Posterior cingulate gyrus (tissue), 11 donors: Measurements from ENCODE around the gene FKBP5.
"Not testable (repeated sequence)": the region's sequence is repeated elsewhere in the genome, so short reads cannot be mapped to it uniquely, and the experiment has no call there.

ENCODE experiments used
- DNase-seq, 10 donors: peaks; one replicate each; pipeline versions ENCODE4 v3.0.0 to v3.0.0-alpha.2; 2020 to 2021; ENCODE audit warnings: mixed read lengths in 3 of 10
- intact Hi-C: fragments of 100-400 bp; cut with DNase I; formaldehyde crosslinking; loops from one replicate; pipeline ENCODE4 v1.15.1; 2023

The FKBP5 gene

GRCh38 chr6:35598621-35599020 lies 90.1 kb downstream of the FKBP5 start:
- intact Hi-C loops: not testable (repeated sequence)

DNA sequence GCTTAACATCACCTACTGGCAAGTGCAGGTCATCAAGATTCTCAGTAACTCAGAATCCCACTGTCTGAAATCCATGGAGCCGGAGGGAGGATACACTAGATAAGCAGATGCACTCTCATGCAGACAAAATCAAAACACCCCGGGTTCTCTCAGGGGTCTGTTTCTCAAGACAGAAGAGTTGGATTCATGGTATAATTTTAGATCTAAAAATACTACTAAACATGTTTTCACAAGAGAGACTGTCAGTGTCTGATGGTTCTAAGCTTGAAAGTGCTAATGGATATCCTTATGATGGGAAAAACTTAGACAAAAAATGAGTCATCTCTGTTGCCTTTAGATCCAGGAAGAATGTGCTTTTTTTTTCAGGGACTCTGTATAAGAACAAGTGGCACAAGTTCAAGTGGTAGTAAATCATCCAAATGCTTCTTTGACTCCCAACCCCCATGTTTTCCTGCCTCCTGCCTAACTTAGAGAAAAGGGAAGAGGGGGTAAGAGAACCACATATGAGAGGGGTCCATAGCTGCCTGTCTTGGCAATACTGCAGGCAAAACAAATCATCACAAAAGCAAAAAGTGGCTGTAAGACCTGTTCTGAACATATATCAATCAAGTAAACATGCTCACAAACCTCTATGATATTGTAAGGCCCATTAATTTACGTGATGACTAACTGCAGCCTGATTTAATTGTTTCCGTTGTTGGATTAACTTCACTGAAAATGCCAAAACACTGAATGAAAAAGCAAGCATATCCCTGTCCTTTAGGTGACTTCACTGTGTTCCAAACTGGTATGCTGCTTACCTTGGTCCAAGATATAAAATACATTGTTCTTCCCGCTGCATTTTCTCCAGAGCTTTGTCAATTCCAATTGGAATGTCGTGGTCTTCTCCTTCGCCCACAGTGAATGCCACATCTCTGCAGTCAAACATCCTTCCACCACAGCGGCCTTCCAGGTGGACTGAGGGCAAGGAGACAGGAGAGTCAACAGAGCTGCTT lies 92.0 kb downstream of the FKBP5 start:
- intact Hi-C loops: no loop called here
- no peak for DNase-seq

More at GRCh38 chr6:35598621-35599020, 90.1 kb downstream of the FKBP5 start:
- DNase-seq: not testable (repeated sequence)

- intact Hi-C loops: no loop called here
- no peak for DNase-seq
Measured at GRCh38 chr6:35594503-35595186, 94.1 kb downstream of the FKBP5 start.

GRCh38 chr6:35592178-35592577 lies 96.5 kb downstream of the FKBP5 start:
- intact Hi-C loops: no loop called here
- no peak for DNase-seq

DNA sequence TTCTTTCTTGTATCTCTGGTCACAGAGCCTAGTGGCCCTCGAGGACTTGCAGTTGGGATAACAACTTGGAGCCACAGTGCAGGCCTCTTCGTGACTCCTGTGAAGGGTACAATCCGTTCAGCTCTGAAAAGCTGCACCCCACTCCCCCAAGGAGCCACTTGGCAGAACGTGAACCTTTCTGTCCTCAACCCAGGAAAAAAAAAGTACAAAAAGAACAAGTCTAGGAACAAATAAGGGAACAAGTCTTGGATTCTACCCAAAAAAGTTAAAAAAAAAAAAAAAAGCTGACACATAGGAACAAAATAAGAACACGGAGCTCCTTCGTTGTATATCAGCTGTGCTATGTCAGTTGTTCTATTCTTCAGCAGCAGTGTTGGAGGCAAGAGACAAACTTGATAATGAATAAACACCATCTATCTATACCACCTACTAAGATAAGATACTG lies 98.1 kb downstream of the FKBP5 start:
- DNase-seq: peak in 6 of 10 donors; percentile 25 to 84 (median 53)
- intact Hi-C loops: no loop called here

DNA sequence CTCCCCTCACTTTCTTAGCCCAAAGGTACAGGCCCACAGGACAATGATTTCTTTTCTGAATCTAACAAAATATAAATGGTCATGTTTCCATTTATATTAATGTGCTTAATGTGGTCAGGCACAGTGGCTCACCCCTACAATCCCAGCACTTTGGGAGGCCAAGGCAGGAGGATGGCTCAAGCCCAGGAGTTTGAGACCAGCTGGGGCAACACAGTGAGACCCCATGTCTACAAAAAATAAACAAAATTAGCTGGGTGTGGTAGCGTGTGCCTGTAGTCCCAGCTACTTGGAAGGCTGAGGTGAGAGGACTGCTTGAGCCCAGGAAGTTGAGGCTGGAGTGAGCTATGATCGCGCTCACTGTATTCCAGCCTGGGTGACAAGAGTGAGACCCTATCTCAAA lies 98.8 kb downstream of the FKBP5 start:
- intact Hi-C loops: no loop called here
- DNase-seq: no peak

GRCh38 chr6:35589201-35589739 lies 99.4 kb downstream of the FKBP5 start:
- intact Hi-C loops: no loop called here
- DNase-seq: no peak

- intact Hi-C loops: no loop called here
- DNase-seq: no peak
Measured at GRCh38 chr6:35587167-35587566, 101.5 kb downstream of the FKBP5 start.

DNA sequence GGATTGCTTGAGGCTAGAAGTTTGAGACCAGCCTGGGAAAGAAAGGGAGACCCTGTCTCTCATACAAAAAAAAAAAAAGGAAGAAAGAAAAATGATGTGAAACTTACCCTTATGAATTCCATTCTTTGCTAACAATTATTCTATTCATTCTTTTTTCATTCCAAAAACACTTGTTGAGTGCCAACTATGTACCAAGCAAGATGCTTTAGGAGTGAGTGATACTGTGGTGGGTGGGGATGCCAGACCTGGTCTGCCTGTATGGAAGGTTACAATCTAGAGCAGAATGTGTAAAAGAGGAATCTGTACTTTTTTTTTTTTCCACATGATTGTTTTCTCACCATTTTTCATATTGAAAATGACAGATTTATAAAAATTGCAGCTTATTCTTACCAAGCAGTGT lies 102.2 kb downstream of the FKBP5 start:
- intact Hi-C loops: no loop called here
- no peak for DNase-seq

GRCh38 chr6:35585658-35586057 lies 103.1 kb downstream of the FKBP5 start:
- no peak for DNase-seq
- intact Hi-C loops: no loop called here

DNA sequence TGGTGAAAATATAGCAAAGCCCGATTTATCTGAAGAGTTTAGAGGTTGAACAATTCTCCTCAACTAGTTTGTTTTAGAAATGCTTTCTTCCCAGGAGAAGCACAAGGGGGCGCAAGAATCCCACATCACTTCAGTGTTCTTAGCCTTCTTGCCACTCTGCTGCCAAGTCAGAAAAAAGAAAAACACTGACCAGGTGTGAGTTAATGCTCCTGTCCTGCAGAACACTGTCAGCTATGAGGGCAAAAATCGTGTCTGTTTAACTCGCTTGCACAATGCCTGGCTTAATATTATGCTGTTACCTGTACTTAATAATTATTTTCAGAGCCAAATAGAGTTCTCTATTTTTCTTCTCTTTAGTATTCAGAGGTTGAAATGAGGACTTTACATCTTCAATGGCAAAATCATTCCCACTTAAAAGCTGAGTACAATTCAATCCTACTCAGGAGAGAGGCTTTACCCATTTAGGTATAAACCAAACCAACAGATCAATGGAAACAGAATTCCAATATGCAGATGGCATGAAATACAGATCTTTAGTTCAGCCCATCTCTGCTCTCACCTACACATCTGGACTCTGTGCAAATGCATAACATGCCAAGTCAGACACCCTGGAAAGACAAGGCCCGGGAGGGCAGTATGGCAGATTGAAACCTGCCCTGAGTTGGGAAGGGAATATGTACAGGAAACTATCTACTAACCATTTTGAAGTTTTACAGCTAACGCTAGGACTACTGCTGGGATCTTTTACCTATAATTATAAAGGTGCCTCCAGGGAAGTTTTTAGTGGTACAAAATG lies 104.6 kb downstream of the FKBP5 start:
- peak in 6 of 10 donors; percentile 58 to 91 (median 70) for DNase-seq
- intact Hi-C loops: loop anchor here (1.0 to 5.0 kb wide), 2 partner anchors 103 to 153 kb away; partner anchors contain the start of genes ARMC12 and FKBP5

DNA sequence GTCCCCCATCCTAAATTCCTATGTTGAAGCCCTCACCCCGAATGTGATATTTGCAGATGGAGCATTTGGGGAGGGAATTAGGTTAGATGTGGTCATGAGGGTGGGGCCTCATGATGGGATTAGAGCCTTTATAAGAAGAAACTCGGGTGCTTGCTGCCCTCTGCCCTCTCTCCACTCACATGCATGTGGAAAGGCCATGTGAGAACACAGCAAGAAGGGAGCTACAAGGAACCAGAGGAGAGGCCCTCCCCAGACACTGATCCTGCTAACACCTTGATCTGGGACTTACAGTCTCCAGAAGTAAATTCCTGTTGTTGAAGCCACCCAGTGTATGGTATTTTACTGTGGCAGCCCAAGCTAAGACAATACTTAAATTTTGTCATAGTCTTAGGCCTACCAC lies 106.4 kb downstream of the FKBP5 start:
- no peak for DNase-seq
- intact Hi-C loops: loop anchor here (5.0 kb wide), 1 partner anchor 105 kb away; the partner anchor contains the start of gene FKBP5

DNA sequence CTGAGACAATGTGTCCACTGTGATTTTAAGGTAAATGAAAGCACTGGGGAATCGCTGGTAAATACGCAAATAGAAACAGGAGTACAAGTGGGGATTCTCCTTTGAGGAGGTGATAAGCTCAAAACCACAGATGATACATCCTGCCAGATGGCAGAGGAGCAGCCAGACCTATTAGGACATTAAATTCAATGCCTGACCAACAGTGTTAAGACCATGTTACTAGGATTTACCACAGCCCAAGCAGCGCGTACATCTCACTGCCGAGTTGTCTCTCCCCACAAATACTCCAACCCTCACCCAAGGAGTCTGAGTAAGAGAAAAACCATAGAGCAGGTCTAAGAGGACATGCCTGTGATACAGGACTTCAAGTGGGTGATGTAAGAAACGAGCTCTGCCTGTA lies 107.1 kb downstream of the FKBP5 start:
- DNase-seq: no peak
- intact Hi-C loops: loop anchor here (5.0 kb wide), 1 partner anchor 106 kb away; the partner anchor contains the start of gene FKBP5

DNA sequence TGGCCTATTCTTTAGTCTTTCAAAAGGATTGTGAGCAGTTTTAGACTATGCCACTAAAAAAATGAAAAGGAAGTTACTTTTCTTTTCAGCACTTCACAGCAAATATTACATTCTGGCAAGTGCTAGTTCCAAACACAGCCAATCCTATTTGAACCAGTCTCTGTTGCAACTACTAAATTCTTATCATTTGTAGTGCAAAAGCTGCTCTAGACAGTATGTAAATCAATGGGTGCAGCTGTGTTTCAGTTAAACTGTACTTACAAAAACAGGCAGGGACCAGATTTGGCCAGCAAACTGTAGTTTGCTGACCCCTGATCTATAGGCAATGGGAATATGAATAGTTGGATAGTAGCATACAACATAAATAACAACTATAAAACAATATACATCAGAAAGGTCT lies 107.9 kb downstream of the FKBP5 start:
- intact Hi-C loops: loop anchor here (5.0 kb wide), 1 partner anchor 106 kb away; the partner anchor contains the start of gene FKBP5
- DNase-seq: no peak

DNA sequence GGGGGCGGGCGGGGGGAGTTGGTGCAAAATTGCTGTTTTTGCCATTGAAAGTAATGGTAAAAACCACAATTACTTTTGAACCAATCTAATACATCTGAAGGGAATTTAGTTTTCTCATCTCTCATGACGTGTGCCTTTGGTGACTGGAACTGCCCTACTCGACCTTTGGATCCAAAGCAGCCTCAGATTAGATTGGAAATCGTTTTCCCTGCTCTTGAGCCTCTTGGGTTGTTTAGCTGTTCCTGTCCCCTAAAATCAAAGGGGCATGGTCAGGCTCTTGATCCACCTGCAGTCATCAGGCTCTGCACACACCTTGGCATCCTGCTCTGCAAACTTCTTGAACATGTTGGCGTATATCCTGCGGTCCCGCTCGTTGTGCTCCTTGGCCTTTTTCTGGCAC lies 112.0 kb downstream of the FKBP5 start:
- intact Hi-C loops: no loop called here
- no peak for DNase-seq

DNA sequence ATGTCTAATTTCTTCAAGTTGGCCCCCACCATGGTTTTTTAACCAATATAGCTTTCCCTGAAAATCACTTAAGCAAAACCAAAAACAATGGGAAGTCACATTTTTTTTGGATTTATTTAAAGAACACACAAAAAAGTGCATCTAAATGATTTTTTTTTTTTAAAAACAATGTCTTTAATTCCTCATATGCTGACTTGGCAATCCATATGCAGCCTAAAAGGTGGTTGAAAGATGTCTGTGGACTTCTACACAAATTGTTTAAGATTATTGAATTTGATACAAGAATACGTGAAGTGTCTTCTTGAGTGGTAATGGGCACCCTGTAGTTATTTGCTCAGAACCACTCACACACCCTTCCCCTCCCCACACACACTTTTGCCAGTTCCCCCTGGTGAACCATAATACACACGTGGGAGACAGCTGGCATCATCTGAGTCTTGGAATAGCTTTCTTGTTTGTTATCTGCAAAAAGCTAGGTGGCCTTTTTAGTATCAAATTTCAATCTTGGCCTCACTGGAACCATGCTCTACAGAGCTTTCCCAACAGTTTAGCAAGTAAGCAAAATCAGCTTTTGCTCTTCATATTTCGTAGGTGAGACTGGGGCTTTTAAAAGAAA lies 115.1 kb downstream of the FKBP5 start:
- DNase-seq: no peak
- intact Hi-C loops: no loop called here

GRCh38 chr6:35570885-35571330 lies 117.8 kb downstream of the FKBP5 start:
- DNase-seq, intact Hi-C loops: not testable (repeated sequence)

GRCh38 chr6:35569011-35569461 lies 119.7 kb downstream of the FKBP5 start:
- intact Hi-C loops: no loop called here
- peak in 7 of 10 donors; percentile 11 to 81 (median 32) for DNase-seq

GRCh38 chr6:35566794-35567193 lies 121.9 kb downstream of the FKBP5 start:
- intact Hi-C loops: no loop called here
- DNase-seq: no peak
